Measurements from ENCODE around the gene GSTCD.
"Not testable (repeated sequence)": the region's sequence is repeated elsewhere in the genome, so short reads cannot be mapped to it uniquely, and the experiment has no call there.

The GSTCD gene

GRCh38 chr4:105831189-105831588 is 122.6 kb downstream of the GSTCD start:
- Histone ChIP-seq H3K4me3 (ENCODE audit: low read length in 2 of 2) (no peak overlapping the region), H3K36me3 (ENCODE audit: control insufficient read depth in 2 of 2, insufficient read depth in 2 of 2, low read length in 2 of 2) (peaks cover 0 to 2% of the 10 kb centered on the region in 2 donors), H3K9ac (ENCODE audit: low read depth in 1 of 2, low read length in 2 of 2) (no peak overlapping the region), H3K4me1 (ENCODE audit: control insufficient read depth in 2 of 2, insufficient read depth in 2 of 2, low read length in 2 of 2) (no peaks in the 10 kb centered on the region), H3K9me3 (ENCODE audit: control insufficient read depth in 2 of 2, low read length in 2 of 2) (no peaks in the 10 kb centered on the region), H3K27ac (ENCODE audit: low read depth in 2 of 2, low read length in 2 of 2) (no peak overlapping the region), H3K27me3 (ENCODE audit: control insufficient read depth in 2 of 2, insufficient read depth in 2 of 2, low read length in 2 of 2) (no peaks in the 10 kb centered on the region)

DNA sequence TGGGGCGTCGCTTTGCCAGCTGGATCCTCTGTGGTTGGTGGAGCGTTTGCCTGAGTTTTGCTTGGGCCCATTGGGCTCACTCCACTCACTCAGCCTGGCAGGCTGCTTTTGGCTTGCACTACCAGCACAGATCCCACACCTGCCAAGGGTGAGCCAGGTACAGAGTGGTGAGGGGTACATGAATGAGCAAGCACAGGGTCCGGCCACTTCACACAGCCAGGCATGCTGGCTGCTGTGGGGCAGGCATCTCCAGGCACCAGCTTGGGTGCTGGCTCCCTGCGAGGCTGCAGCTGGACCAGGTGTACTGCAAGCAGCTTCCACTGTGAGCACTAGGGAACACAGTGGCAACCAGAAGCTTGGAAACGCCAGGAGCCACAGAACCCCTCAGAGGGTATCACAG is 126.6 kb downstream of the GSTCD start:
- Histone ChIP-seq H3K9me3 (ENCODE audit: control insufficient read depth in 2 of 2, low read length in 2 of 2) (no peaks in the 10 kb centered on the region), H3K4me1 (ENCODE audit: control insufficient read depth in 2 of 2, insufficient read depth in 2 of 2, low read length in 2 of 2) (no peaks in the 10 kb centered on the region), H3K36me3 (ENCODE audit: control insufficient read depth in 2 of 2, insufficient read depth in 2 of 2, low read length in 2 of 2) (peaks cover 0 to 2% of the 10 kb centered on the region in 2 donors), H3K9ac (ENCODE audit: low read depth in 1 of 2, low read length in 2 of 2) (no peak overlapping the region), H3K27ac (ENCODE audit: low read depth in 2 of 2, low read length in 2 of 2) (no peak overlapping the region), H3K4me3 (ENCODE audit: low read length in 2 of 2) (no peak overlapping the region), H3K27me3 (ENCODE audit: control insufficient read depth in 2 of 2, insufficient read depth in 2 of 2, low read length in 2 of 2) (no peaks in the 10 kb centered on the region)

GRCh38 chr4:105836537-105836936 is 128.0 kb downstream of the GSTCD start:
- H3K4me1 ChIP-seq (ENCODE audit: control insufficient read depth in 2 of 2, insufficient read depth in 2 of 2, low read length in 2 of 2): no peaks in the 10 kb centered on the region
- H3K9ac ChIP-seq (ENCODE audit: low read depth in 1 of 2, low read length in 2 of 2): no peak overlapping the region
- no peak overlapping the region for H3K4me3 ChIP-seq (ENCODE audit: low read length in 2 of 2)
- H3K27me3 ChIP-seq (ENCODE audit: control insufficient read depth in 2 of 2, insufficient read depth in 2 of 2, low read length in 2 of 2): no peaks in the 10 kb centered on the region
- peaks cover 0 to 2% of the 10 kb centered on the region in 2 donors for H3K36me3 ChIP-seq (ENCODE audit: control insufficient read depth in 2 of 2, insufficient read depth in 2 of 2, low read length in 2 of 2)
- no peak overlapping the region for H3K27ac ChIP-seq (ENCODE audit: low read depth in 2 of 2, low read length in 2 of 2)
- no peaks in the 10 kb centered on the region for H3K9me3 ChIP-seq (ENCODE audit: control insufficient read depth in 2 of 2, low read length in 2 of 2)

DNA sequence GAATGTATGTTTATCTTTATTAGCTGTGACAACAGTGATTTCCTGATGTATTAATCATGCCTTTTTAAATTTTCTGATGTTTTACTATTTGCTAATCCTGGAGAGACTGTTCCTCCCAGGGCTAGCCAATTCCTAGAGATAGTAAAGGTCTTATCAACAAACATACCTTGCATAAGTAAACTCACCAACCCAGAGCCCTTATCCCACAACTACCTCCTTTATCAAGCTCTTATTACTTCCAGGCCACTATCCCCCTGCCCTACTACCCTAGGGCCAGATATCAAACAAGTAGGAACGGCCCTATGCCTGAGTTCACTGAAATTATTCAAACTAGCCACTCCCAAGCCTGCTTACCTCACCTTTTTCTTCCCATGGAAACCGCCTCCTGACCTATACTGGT is 128.5 kb downstream of the GSTCD start:
- H3K9me3 ChIP-seq (ENCODE audit: control insufficient read depth in 2 of 2, low read length in 2 of 2): no peaks in the 10 kb centered on the region
- H3K4me1 ChIP-seq (ENCODE audit: control insufficient read depth in 2 of 2, insufficient read depth in 2 of 2, low read length in 2 of 2): no peaks in the 10 kb centered on the region
- peaks cover 0 to 2% of the 10 kb centered on the region in 2 donors for H3K36me3 ChIP-seq (ENCODE audit: control insufficient read depth in 2 of 2, insufficient read depth in 2 of 2, low read length in 2 of 2)
- no peaks in the 10 kb centered on the region for H3K27me3 ChIP-seq (ENCODE audit: control insufficient read depth in 2 of 2, insufficient read depth in 2 of 2, low read length in 2 of 2)
- H3K4me3 ChIP-seq (ENCODE audit: low read length in 2 of 2): no peak overlapping the region
- no peak overlapping the region for H3K27ac ChIP-seq (ENCODE audit: low read depth in 2 of 2, low read length in 2 of 2)
- H3K9ac ChIP-seq (ENCODE audit: low read depth in 1 of 2, low read length in 2 of 2): no peak overlapping the region

DNA sequence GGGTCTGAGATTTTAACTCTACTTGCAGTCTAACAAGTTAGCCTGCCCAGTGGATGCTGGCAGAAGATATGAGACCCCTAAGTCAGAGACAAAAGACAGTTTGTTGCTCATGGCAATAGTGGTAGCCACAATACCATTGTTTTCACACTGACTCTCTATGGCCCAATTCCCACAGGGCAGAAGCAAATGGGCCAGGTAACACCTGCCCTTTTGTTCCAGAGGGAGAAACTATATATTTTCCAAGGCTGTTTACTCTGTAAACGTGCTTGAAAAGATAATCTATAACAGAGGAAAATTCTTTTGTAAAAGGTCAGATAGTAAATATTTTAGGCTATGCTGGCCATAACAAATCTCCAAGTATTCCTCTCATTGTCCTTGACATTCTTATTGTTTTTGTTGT is 129.5 kb downstream of the GSTCD start:
- Histone ChIP-seq H3K36me3 (ENCODE audit: control insufficient read depth in 2 of 2, insufficient read depth in 2 of 2, low read length in 2 of 2) (peaks cover 0 to 2% of the 10 kb centered on the region in 2 donors), H3K27ac (ENCODE audit: low read depth in 2 of 2, low read length in 2 of 2) (no peak overlapping the region), H3K9ac (ENCODE audit: low read depth in 1 of 2, low read length in 2 of 2) (no peak overlapping the region), H3K27me3 (ENCODE audit: control insufficient read depth in 2 of 2, insufficient read depth in 2 of 2, low read length in 2 of 2) (no peaks in the 10 kb centered on the region), H3K9me3 (ENCODE audit: control insufficient read depth in 2 of 2, low read length in 2 of 2) (no peaks in the 10 kb centered on the region), H3K4me3 (ENCODE audit: low read length in 2 of 2) (no peak overlapping the region), H3K4me1 (ENCODE audit: control insufficient read depth in 2 of 2, insufficient read depth in 2 of 2, low read length in 2 of 2) (no peaks in the 10 kb centered on the region)

DNA sequence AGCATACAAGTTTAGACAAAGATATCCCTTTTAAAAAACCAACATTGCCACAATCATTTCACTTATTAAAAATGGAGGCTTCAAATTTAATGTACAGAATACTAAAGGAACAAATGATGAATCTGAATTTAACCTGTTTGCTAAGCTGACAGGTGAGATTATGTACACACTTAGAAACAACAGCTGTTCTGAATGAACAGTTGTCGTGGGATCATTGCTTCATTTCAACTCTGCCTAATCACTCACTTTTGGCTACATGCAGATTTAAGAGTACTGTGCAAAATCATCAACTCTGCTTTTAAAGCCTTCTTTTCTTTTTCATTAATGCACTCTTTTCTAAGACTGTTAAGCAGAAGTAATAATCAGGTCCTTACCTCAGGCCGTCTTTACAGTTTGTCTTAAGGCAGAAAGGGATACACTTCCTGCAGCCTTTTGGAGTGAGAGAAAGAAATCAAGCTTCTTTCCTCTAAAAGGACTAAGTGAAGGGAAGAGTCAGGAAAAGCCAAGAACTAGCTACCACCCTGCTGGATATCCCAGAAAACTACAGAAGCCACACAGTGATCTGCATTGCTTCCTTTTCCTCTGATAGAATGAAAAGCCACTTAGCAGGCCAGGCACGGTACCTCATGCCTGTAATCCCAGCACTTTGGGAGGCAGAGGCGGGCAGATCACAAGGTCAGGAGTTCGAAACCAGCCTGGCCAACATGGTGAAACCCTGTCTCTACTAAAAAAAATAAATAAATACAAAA is 132.0 kb downstream of the GSTCD start:
- no peak overlapping the region for H3K27ac ChIP-seq (ENCODE audit: low read depth in 2 of 2, low read length in 2 of 2)
- no peak overlapping the region for H3K4me3 ChIP-seq (ENCODE audit: low read length in 2 of 2)
- H3K9me3 ChIP-seq (ENCODE audit: control insufficient read depth in 2 of 2, low read length in 2 of 2): no peaks in the 10 kb centered on the region
- peaks cover 0 to 2% of the 10 kb centered on the region in 2 donors for H3K36me3 ChIP-seq (ENCODE audit: control insufficient read depth in 2 of 2, insufficient read depth in 2 of 2, low read length in 2 of 2)
- no peaks in the 10 kb centered on the region for H3K4me1 ChIP-seq (ENCODE audit: control insufficient read depth in 2 of 2, insufficient read depth in 2 of 2, low read length in 2 of 2)
- no peak overlapping the region for H3K9ac ChIP-seq (ENCODE audit: low read depth in 1 of 2, low read length in 2 of 2)
- no peaks in the 10 kb centered on the region for H3K27me3 ChIP-seq (ENCODE audit: control insufficient read depth in 2 of 2, insufficient read depth in 2 of 2, low read length in 2 of 2)

DNA sequence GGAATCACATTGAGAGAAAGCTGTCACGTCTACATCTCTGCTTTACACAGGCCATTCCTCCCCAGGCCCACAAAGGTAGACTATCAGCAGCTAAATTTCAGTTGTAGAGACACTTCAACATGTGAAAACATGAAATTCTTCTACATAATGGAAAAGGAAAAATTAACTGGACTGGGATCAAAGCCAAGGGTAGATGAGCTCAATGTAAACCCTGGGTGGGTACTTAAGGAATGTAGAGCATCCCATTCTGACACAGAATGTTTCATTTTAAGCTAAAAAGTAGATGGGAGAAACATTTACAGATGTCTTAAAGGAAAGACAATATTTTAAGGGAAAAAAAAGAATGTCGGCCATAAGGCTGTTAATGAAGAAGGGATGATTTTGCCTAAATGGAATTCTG is 135.4 kb downstream of the GSTCD start:
- H3K27me3 ChIP-seq (ENCODE audit: control insufficient read depth in 2 of 2, insufficient read depth in 2 of 2, low read length in 2 of 2): no peaks in the 10 kb centered on the region
- no peaks in the 10 kb centered on the region for H3K4me1 ChIP-seq (ENCODE audit: control insufficient read depth in 2 of 2, insufficient read depth in 2 of 2, low read length in 2 of 2)
- H3K9me3 ChIP-seq (ENCODE audit: control insufficient read depth in 2 of 2, low read length in 2 of 2): no peaks in the 10 kb centered on the region
- H3K9ac ChIP-seq (ENCODE audit: low read depth in 1 of 2, low read length in 2 of 2): no peak overlapping the region
- H3K4me3 ChIP-seq (ENCODE audit: low read length in 2 of 2): no peak overlapping the region
- no peak overlapping the region for H3K27ac ChIP-seq (ENCODE audit: low read depth in 2 of 2, low read length in 2 of 2)
- H3K36me3 ChIP-seq (ENCODE audit: control insufficient read depth in 2 of 2, insufficient read depth in 2 of 2, low read length in 2 of 2): peaks cover 0 to 2% of the 10 kb centered on the region in 2 donors

DNA sequence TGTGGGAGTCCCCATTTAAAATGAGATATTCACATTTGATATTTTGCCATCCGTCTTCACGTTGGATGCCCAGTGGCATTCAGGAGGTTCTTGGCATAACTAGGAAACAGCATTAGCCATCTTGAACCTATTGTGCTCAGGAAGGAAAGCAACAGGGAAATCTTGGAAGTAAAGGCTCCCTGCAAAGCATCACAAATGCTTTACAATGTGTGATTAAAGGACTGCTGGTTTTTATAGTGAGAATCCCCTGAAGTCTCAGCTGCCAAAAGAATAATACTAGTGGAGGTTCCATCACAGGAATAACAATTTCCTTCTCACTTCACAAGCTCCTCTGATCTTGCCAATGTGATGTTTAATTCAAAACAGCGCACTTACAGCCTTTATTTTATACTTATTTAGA is 137.0 kb downstream of the GSTCD start:
- Histone ChIP-seq H3K9me3 (ENCODE audit: control insufficient read depth in 2 of 2, low read length in 2 of 2) (no peaks in the 10 kb centered on the region), H3K4me1 (ENCODE audit: control insufficient read depth in 2 of 2, insufficient read depth in 2 of 2, low read length in 2 of 2) (no peaks in the 10 kb centered on the region), H3K9ac (ENCODE audit: low read depth in 1 of 2, low read length in 2 of 2) (no peak overlapping the region), H3K4me3 (ENCODE audit: low read length in 2 of 2) (no peak overlapping the region), H3K36me3 (ENCODE audit: control insufficient read depth in 2 of 2, insufficient read depth in 2 of 2, low read length in 2 of 2) (peaks cover 0 to 2% of the 10 kb centered on the region in 2 donors), H3K27me3 (ENCODE audit: control insufficient read depth in 2 of 2, insufficient read depth in 2 of 2, low read length in 2 of 2) (no peaks in the 10 kb centered on the region), H3K27ac (ENCODE audit: low read depth in 2 of 2, low read length in 2 of 2) (no peak overlapping the region)

DNA sequence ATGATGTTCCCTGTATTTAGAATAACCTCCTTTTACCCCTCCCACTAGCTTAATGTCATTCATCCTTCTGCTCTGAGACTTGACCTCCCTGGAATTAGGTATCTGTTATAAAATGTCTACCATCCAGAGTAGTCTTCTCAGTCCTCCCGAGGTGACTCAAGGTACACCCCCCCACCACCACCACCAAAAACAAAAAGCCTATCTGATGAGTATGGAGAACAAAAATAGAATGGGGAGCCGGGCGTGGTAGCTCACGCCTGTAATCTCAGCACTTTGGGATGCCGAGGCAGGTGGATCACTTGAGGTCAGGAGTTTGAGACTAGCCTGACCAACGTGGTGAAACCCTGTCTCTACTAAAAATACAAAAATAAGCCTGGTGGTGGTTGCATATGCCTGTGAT is 139.8 kb downstream of the GSTCD start:
- not testable (repeated sequence) for H3K4me1 ChIP-seq (ENCODE audit: control insufficient read depth in 2 of 2, insufficient read depth in 2 of 2, low read length in 2 of 2); H3K27ac ChIP-seq (ENCODE audit: low read depth in 2 of 2, low read length in 2 of 2); H3K9ac ChIP-seq (ENCODE audit: low read depth in 1 of 2, low read length in 2 of 2); H3K4me3 ChIP-seq (ENCODE audit: low read length in 2 of 2); H3K36me3 ChIP-seq (ENCODE audit: control insufficient read depth in 2 of 2, insufficient read depth in 2 of 2, low read length in 2 of 2); H3K27me3 ChIP-seq (ENCODE audit: control insufficient read depth in 2 of 2, insufficient read depth in 2 of 2, low read length in 2 of 2); H3K9me3 ChIP-seq (ENCODE audit: control insufficient read depth in 2 of 2, low read length in 2 of 2)

- H3K9me3 ChIP-seq (ENCODE audit: control insufficient read depth in 2 of 2, low read length in 2 of 2): no peaks in the 10 kb centered on the region
- H3K9ac ChIP-seq (ENCODE audit: low read depth in 1 of 2, low read length in 2 of 2): no peak overlapping the region
- no peak overlapping the region for H3K27ac ChIP-seq (ENCODE audit: low read depth in 2 of 2, low read length in 2 of 2)
- no peaks in the 10 kb centered on the region for H3K27me3 ChIP-seq (ENCODE audit: control insufficient read depth in 2 of 2, insufficient read depth in 2 of 2, low read length in 2 of 2)
- no peak overlapping the region for H3K4me3 ChIP-seq (ENCODE audit: low read length in 2 of 2)
- no peaks in the 10 kb centered on the region for H3K36me3 ChIP-seq (ENCODE audit: control insufficient read depth in 2 of 2, insufficient read depth in 2 of 2, low read length in 2 of 2)
- H3K4me1 ChIP-seq (ENCODE audit: control insufficient read depth in 2 of 2, insufficient read depth in 2 of 2, low read length in 2 of 2): no peaks in the 10 kb centered on the region
These were observed 142.6 kb downstream of the GSTCD start for GRCh38 chr4:105851196-105851595.

Measured in mucosa of rectum (tissue), 2 donors.